Activated T-cell treated with anti-CD3 and anti-CD28 coated beads for 48 hours (primary cell): Measurements from ENCODE around the gene BICC1.
"Not testable (repeated sequence)": the region's sequence is repeated elsewhere in the genome, so short reads cannot be mapped to it uniquely, and the experiment has no call there.

Experiments
- DNase-seq: peaks from one replicate; pipeline ENCODE4 v3.0.0-alpha.2; 2020; ENCODE audit warnings: low read depth

BICC1 gene

GRCh38 chr10:58568428-58568935, 55.8 kb downstream of the BICC1 start:
- DNase-seq, result no peak

GRCh38 chr10:58570307-58570723, 57.6 kb downstream of the BICC1 start:
- no peak for DNase-seq

GRCh38 chr10:58570979-58571378, 58.3 kb downstream of the BICC1 start:
- DNase-seq, result no peak

- DNase-seq, result no peak
Measured at GRCh38 chr10:58573144-58573543, 60.5 kb downstream of the BICC1 start.

GRCh38 chr10:58574058-58574457, 61.4 kb downstream of the BICC1 start:
- DNase-seq, result no peak

GRCh38 chr10:58575491-58575890, 62.8 kb downstream of the BICC1 start:
- no peak for DNase-seq

- no peak for DNase-seq
Measured at GRCh38 chr10:58576751-58577436, 64.2 kb downstream of the BICC1 start.

- no peak for DNase-seq
Measured at GRCh38 chr10:58577437-58577777, 64.7 kb downstream of the BICC1 start.

GRCh38 chr10:58578366-58578765, 65.7 kb downstream of the BICC1 start:
- DNase-seq, result no peak

GRCh38 chr10:58579011-58579655, 66.5 kb downstream of the BICC1 start:
- no peak for DNase-seq

GRCh38 chr10:58582045-58582444, 69.4 kb downstream of the BICC1 start:
- no peak for DNase-seq

- DNase-seq, result no peak
Measured at GRCh38 chr10:58585435-58585834, 72.8 kb downstream of the BICC1 start.

- no peak for DNase-seq
Measured at GRCh38 chr10:58586282-58587245, 73.9 kb downstream of the BICC1 start.

- no peak for DNase-seq
Measured at GRCh38 chr10:58587676-58588075, 75.0 kb downstream of the BICC1 start.

GRCh38 chr10:58588673-58589265, 76.1 kb downstream of the BICC1 start:
- DNase-seq, result no peak

GRCh38 chr10:58590152-58590840, 77.6 kb downstream of the BICC1 start:
- no peak for DNase-seq

- DNase-seq, result no peak
Measured at GRCh38 chr10:58590924-58591323, 78.3 kb downstream of the BICC1 start.

- DNase-seq, result no peak
Measured at GRCh38 chr10:58593008-58593407, 80.3 kb downstream of the BICC1 start.

- DNase-seq, result not testable (repeated sequence)
Measured at GRCh38 chr10:58597211-58597610, 84.5 kb downstream of the BICC1 start.

GRCh38 chr10:58599927-58600553, 87.4 kb downstream of the BICC1 start:
- no peak for DNase-seq

GRCh38 chr10:58608351-58608750, 95.7 kb downstream of the BICC1 start:
- no peak for DNase-seq
